ENCODE measurements around the gene SLC5A11. TPM values are rescaled to one million over a fixed set of nuclear protein-coding genes. Genes with fewer than 3 reads are reported as not detected.
"Not testable (repeated sequence)": the region's sequence is repeated elsewhere in the genome, so short reads cannot be mapped to it uniquely, and the experiment has no call there.

SLC5A11 gene
- total RNA-seq, 1 experiment from 2014 or later: 5.7 TPM

GRCh38 chr16:24839347-24839972, 6.3 kb upstream of the SLC5A11 start:
- Histone ChIP-seq H3K9me3 (ENCODE audit: insufficient read depth, low read depth) (no peaks in the 10 kb centered on the region), H3F3A (ENCODE audit: insufficient read depth, low read depth) (peaks cover 10% of the 10 kb centered on the region), H3K4me3 (no peak overlapping the region), H3K27ac (peak overlapping the region; percentile 65), H3K27me3 (ENCODE audit: insufficient read depth, low read depth) (no peaks in the 10 kb centered on the region), H3K4me1 (replicated peaks; ENCODE audit: insufficient read depth) (peaks cover 25% of the 10 kb centered on the region), H3K36me3 (ENCODE audit: low read depth) (no peaks in the 10 kb centered on the region), H3K9me2 (ENCODE audit: insufficient read depth) (no peaks in the 10 kb centered on the region), H2AFZ (no peak overlapping the region), H3K4me2 (peak overlapping the region; percentile 60), H4K20me1 (ENCODE audit: insufficient read depth) (no peaks in the 10 kb centered on the region), H3K79me2 (ENCODE audit: low read depth) (no peaks in the 10 kb centered on the region)
- BruUV-seq (replicated peaks): TSS peak; percentile 63
- DNase-seq: no peak
- TF ChIP-seq CTCF (conservative IDR thresholded peaks at IDR 0.05): no peak
- TF ChIP-seq EZH2 (IDR thresholded peaks at IDR 0.05; ENCODE audit: low read depth): no peak
- ChIA-PET POLR2A (ENCODE audit: unreplicated experiment) (interaction anchor here (0.7 kb wide), 1 partner anchor 41 kb away, joined by 4 read pairs; no protein-coding TSS in a partner anchor), CTCF (interaction anchor here (0.6 kb wide), 1 partner anchor 32 kb away, joined by 6 read pairs; no protein-coding TSS in a partner anchor)
- intact Hi-C loops (cut with micrococcal nuclease; ENCODE audit: unreplicated experiment): loop anchor here (10.0 kb wide), 2 partner anchors 65 to 385 kb away; no protein-coding TSS in a partner anchor

GRCh38 chr16:24841291-24841690, 4.5 kb upstream of the SLC5A11 start:
- H4K20me1 ChIP-seq (ENCODE audit: insufficient read depth): no peaks in the 10 kb centered on the region
- H3K79me2 ChIP-seq (ENCODE audit: low read depth): no peaks in the 10 kb centered on the region
- no peaks in the 10 kb centered on the region for H3K9me3 ChIP-seq (ENCODE audit: insufficient read depth, low read depth)
- ChIA-PET POLR2A (ENCODE audit: unreplicated experiment) (interaction anchor here (0.5 to 0.6 kb wide), 2 partner anchors 34 to 132 kb away, joined by 3 to 6 read pairs; no protein-coding TSS in a partner anchor), CTCF (no interaction called here)
- no peak for DNase-seq
- TF ChIP-seq EZH2 (IDR thresholded peaks at IDR 0.05; ENCODE audit: low read depth) (no peak), CTCF (conservative IDR thresholded peaks at IDR 0.05) (no peak)
- peaks cover 17% of the 10 kb centered on the region for H3F3A ChIP-seq (ENCODE audit: insufficient read depth, low read depth)
- BruUV-seq (replicated peaks): no TSS peak
- H3K27ac ChIP-seq: no peak overlapping the region
- no peak overlapping the region for H3K4me3 ChIP-seq
- peaks cover 34% of the 10 kb centered on the region for H3K4me1 ChIP-seq (replicated peaks; ENCODE audit: insufficient read depth)
- no peak overlapping the region for H2AFZ ChIP-seq
- no peaks in the 10 kb centered on the region for H3K9me2 ChIP-seq (ENCODE audit: insufficient read depth)
- H3K36me3 ChIP-seq (ENCODE audit: low read depth): no peaks in the 10 kb centered on the region
- H3K27me3 ChIP-seq (ENCODE audit: insufficient read depth, low read depth): no peaks in the 10 kb centered on the region
- intact Hi-C loops (cut with micrococcal nuclease; ENCODE audit: unreplicated experiment): loop anchor here (10.0 kb wide), 1 partner anchor 144 kb away; no protein-coding TSS in a partner anchor
- no peak overlapping the region for H3K4me2 ChIP-seq

- CTCF ChIA-PET: interaction anchor here (0.6 kb wide), 1 partner anchor 62 kb away, joined by 5 read pairs; no protein-coding TSS in a partner anchor
Measured at GRCh38 chr16:24844101-24845030, 1.4 kb upstream of the SLC5A11 start.

GRCh38 chr16:24845031-24845365, 765 bp upstream of the SLC5A11 start:
- H3K36me3 ChIP-seq (ENCODE audit: low read depth); H3K9me3 ChIP-seq (ENCODE audit: insufficient read depth, low read depth); H3K79me2 ChIP-seq (ENCODE audit: low read depth); H3K4me3 ChIP-seq; H3K27me3 ChIP-seq (ENCODE audit: insufficient read depth, low read depth); H4K20me1 ChIP-seq (ENCODE audit: insufficient read depth); H3K9me2 ChIP-seq (ENCODE audit: insufficient read depth); H2AFZ ChIP-seq; POLR2A ChIA-PET (ENCODE audit: unreplicated experiment): not testable (repeated sequence)
- intact Hi-C loops (cut with micrococcal nuclease; ENCODE audit: unreplicated experiment): loop anchor here (2.0 to 10.0 kb wide), 2 partner anchors 140 to 204 kb away; no protein-coding TSS in a partner anchor
- peak in 1 of 2 experiments; percentile 51 for DNase-seq
- Histone ChIP-seq H3K4me2 (peak overlapping the region; percentile 43; the same call in 1 of the 2 replicates), H3F3A (ENCODE audit: insufficient read depth, low read depth) (peaks cover 28% of the 10 kb centered on the region), H3K4me1 (replicated peaks; ENCODE audit: insufficient read depth) (peaks cover 33% of the 10 kb centered on the region), H3K27ac (peak overlapping the region; percentile 80)
- TSS peak; percentile 27 for BruUV-seq (replicated peaks)
- CTCF ChIA-PET: interaction anchor here (0.5 kb wide), 1 partner anchor 31 kb away, joined by 10 read pairs; no protein-coding TSS in a partner anchor

More at GRCh38 chr16:24844101-24845030, 1.4 kb upstream of the SLC5A11 start:
- no peaks in the 10 kb centered on the region for H3K79me2 ChIP-seq (ENCODE audit: low read depth)
- H3K4me1 ChIP-seq (replicated peaks; ENCODE audit: insufficient read depth): peaks cover 34% of the 10 kb centered on the region
- peak; percentile 86 to 92 for DNase-seq
- POLR2A ChIA-PET (ENCODE audit: unreplicated experiment): no interaction called here
- TF ChIP-seq EZH2 (IDR thresholded peaks at IDR 0.05; ENCODE audit: low read depth): no peak
- TF ChIP-seq CTCF (conservative IDR thresholded peaks at IDR 0.05): no peak
- peak overlapping the region; percentile 80 for H3K27ac ChIP-seq
- H3K4me3 ChIP-seq: no peak overlapping the region
- intact Hi-C loops (cut with micrococcal nuclease; ENCODE audit: unreplicated experiment): loop anchor here (1.0 to 10.0 kb wide), 3 partner anchors 140 to 267 kb away; partner anchors contain the start of gene LCMT1
- H3K9me3 ChIP-seq (ENCODE audit: insufficient read depth, low read depth): no peaks in the 10 kb centered on the region
- H3K9me2 ChIP-seq (ENCODE audit: insufficient read depth): no peaks in the 10 kb centered on the region
- H2AFZ ChIP-seq: no peak overlapping the region
- peaks cover 28% of the 10 kb centered on the region for H3F3A ChIP-seq (ENCODE audit: insufficient read depth, low read depth)
- TSS peak; percentile 82 for BruUV-seq (replicated peaks)
- no peaks in the 10 kb centered on the region for H4K20me1 ChIP-seq (ENCODE audit: insufficient read depth)
- no peaks in the 10 kb centered on the region for H3K36me3 ChIP-seq (ENCODE audit: low read depth)
- no peaks in the 10 kb centered on the region for H3K27me3 ChIP-seq (ENCODE audit: insufficient read depth, low read depth)
- peak overlapping the region; percentile 43 for H3K4me2 ChIP-seq
